DMS 273 (cell line): ENCODE measurements around the gene YTHDF1.
"Not testable (repeated sequence)": the region's sequence is repeated elsewhere in the genome, so short reads cannot be mapped to it uniquely, and the experiment has no call there.

Experiments
- DNase-seq: peaks from one replicate; lab custom pipeline; 2025; ENCODE audit not compliant: unreplicated experiment; lab: John Stamatoyannopoulos, UW

The YTHDF1 gene

DNA sequence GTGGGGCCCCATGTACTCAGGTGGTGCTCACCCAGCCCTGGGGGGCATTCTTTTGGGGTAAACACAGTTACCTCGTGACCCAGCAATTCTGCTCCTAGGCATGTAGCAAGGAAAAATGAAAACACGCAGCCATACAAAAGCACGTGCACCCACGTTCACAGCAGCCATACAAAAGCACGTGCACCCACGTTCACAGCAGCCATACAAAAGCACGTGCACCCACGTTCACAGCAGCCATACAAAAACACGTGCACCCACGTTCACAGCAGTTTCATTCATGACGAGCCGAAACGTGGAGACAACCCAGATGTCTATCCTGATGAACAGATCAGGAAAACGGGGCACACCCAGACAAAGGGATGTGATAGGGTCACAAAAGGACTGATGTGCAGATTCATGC lies 57.1 kb downstream of the YTHDF1 start:
- no peak for DNase-seq

DNA sequence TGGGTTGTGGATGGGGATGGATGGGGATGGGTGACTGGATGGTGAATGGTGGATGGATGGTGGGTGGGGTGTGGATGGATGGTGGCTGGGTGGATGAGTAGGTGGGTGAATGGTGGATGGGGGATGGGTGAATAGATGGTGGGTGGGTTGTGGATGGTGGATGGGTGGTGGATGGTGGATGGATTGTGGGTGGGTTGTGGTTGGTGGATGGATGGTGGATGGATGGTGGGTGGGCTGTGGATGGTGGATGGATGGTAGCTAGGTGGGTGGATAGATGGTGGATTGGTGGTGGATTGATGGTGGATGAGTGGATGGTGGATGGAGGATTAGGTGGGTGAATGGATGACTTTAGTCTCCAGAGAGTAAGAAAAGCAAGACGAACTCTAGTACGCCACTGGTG lies 57.6 kb downstream of the YTHDF1 start:
- no peak for DNase-seq

DNA sequence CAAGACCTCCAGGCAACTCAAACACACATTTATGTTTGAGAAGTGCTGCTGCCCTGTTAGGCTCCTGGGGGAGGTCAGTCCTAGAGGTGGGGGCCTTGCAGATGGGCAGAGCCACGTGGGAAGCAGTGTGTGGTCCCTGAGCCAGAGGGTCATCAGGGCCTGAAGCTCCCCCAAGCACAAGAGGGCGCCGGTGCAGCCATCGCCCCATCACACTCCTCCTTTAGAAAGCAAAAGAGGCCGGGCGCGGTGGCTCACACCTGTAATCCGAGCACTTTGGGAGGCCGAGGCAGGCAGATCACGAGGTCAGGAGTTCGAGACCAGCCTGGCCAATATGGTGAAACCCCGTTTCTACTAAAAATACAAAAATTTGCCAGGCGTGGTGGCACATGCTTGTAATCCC lies 58.5 kb downstream of the YTHDF1 start:
- DNase-seq = not testable (repeated sequence)

DNA sequence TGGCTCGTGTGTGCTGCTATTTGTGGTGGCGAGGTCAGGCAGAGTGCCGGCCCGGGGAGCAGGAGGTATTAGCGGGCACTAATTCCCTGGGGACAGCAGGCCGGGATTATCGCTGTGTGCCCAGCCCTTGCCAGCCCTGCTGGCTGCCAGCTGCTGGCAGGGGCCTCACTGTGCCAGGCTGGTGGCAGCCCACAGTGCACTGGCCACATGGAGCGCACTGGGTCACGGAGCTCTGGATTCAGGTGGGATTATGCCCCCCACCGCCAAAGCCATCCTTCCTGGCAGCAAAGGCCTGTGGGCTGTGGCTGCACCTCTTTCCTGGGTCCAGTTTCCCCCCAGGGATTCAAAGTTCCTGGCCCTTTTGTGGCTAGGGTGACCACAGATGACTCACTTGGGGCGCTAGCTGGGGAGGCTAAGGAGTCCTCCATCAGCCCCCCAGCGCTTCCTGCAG lies 59.7 kb downstream of the YTHDF1 start:
- peak; percentile 49 for DNase-seq

DNA sequence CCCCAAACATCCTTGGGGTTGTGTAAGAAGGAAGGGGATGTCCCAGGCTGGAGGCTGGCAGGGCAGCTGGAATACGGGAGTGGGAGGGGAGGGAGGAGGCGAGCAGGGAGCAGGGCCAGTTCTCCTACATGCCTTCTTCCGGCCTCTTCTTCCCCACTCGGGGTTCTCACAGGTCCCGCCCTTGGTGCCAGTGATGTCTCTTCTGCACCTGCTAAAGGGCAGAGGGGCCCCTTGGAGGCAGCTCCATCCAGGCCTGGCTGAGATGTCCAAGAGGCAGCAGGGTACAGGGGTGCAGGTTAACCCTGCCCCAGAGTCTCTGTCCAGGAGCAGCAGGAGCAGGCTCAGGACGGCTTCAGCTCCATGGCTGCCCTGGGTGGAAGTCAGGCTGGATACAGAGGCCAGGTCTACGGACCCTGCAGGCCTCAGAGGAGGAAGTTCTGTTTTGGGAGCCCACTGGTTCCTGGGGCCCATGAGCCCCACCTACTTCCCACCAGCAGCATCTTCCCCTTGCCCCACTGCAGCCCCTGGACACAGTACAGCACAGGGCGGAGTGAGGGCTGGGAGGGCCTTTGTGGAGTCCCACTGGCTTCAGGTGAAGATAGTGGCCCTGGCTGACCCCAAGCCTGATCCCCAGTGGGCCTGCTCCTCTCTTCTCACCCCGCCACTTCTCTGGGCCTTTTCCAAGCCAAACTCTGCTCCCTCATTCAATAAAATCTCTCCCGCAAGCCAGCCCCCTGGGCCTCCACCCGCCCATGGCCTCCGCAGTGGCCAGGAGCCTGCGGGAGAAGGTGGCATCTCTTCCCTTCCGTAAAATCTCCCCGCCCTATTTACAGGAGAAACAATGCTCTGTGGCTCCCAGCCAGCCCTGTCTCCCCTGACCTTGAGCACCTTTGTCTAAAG lies 60.4 kb downstream of the YTHDF1 start:
- no peak for DNase-seq

DNA sequence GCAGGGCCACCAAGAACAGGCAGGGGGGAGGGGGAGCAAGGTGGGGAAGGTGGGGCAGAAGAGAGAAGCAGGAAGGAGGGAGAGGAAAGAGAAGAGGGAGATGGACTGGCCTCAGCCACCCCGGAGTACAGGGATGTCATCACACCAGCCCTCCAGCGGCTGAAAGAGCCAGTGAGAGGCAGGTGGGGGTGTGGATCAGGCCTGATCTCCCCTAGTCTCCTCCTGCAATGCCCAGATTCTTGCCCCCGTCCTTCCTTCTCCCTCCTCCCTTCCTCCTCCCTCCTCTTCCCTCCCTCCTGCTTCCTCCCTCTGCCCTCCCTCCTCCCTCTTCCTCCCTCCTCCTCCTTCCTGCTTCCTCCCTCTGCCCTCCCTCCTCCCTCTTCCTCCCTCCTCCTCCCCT lies 61.5 kb downstream of the YTHDF1 start:
- DNase-seq = no peak

DNA sequence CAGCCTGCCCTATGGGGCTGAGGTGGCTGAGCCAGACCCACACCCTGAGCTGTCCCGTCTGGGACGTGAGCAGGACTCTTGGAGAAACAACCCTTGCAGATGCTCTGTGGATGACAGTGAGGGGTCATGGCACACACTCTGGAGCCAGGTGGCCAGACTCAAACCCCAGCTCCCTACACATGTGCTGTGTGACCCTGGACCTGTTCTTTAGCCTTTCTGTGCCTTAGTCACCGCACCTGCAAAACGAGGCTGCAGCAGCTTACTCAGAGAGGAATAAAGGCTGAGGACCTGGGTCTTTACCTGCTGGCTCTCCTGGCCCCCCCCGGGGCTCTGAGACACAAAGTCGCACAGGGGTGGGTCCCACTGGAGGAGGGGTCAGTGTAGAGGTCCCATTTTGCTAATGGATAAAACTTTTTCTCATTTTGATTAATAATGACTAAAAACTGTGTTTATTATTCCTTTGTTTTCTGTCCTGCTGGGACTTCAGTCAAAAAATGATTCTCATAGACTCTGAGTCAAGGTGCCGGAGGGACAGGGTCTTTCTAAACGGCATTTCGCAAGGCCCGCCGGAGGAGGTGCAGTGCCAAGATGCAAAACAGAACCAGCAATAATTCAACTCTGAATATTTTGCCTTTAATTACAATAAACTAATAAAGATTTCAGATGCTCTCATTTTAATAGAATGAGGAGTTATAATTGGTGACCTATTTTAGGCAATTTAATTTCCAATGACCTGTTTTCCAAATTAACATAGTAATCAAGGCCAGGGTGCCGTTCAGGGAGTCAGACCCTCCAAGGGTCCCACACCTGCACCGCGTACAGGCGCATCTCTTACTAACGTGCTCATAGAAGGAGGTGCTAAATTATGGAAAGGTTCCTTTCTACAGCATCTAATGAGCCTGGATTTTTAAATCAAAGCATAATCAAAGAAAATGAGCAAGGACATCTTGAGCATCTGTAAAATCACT lies 62.4 kb downstream of the YTHDF1 start:
- no peak for DNase-seq

DNA sequence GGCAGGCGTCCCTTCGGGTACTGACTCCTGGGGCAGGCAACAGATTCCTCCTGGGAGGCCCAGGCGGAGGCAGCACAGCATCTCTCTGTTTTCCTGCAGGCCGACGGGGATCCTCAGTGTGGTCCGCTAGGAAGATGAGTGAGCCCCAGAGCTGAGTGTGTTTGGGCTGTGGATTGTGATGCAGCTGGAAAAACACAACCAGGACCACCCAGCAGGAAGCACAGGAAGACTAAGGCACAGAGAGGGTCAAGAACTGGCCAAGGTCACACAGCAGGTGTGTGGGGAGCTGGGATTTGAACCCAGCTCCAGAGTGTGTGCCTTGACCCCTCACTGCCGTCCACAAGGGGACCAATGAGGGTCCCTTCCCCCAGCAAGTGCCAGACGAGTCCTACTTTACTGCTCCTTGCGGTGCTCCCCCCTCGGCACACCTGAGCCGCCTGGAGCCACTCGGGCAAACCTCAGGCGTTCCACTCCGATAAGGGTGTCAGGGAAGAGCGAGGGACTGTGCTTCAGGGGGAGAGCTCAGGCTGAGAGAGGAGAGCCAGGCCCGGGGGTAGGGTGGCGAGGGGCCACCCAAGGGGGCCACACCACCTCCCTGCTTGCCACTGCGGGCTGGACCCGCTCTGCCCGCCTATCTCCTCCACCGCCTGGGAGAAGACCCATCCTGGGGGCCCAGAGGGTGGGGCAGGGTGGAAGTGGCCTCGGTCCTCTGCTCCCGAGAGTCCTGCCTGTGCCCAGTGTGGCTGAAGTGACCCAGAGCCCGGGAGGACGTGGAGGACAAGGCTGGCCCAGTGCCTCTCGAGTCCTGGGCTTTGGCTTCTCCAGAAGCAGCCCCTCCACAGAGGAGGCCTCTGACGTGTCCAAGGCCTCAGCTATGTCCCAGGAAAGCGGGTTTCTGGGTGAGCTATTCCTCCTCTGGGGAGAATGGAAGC lies 63.3 kb downstream of the YTHDF1 start:
- no peak for DNase-seq

DNA sequence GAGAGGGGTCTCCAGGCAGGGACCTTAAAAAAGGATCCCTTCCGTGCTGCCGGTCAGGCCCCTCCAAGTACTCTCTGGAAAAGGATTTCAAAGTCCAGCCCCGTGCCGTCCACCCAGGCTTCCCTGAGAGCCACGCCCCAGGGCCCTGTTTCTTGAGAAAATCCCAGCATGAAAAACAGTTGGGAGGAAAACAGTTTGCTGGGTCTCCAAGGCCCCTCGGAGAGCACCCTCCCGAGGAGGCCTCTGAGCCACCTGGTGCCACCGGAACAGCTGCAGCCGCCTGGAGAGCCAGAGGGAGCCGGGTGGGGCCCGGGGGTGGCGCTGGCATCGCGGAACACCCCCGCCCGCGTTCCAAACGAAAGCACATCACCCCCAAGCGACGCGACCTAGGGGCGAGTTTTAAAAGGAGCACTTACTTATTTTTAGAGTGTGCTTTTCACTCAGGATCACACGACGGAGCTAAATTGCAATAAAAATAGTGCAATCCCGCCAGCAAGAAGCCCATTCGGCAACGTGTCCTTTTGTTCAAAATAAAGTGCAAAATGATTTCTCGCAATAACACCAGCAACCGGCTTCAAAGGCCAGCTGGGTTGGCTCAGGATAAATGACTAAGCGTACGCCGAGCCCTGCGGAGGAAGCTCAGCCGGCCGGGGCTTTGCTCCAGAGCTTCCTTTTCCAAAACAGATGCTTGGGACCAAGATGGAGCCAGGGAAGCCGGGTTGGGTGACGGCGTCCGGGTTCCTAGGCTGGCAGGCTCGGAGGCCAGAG lies 64.2 kb downstream of the YTHDF1 start:
- peak; percentile 70 for DNase-seq

DNA sequence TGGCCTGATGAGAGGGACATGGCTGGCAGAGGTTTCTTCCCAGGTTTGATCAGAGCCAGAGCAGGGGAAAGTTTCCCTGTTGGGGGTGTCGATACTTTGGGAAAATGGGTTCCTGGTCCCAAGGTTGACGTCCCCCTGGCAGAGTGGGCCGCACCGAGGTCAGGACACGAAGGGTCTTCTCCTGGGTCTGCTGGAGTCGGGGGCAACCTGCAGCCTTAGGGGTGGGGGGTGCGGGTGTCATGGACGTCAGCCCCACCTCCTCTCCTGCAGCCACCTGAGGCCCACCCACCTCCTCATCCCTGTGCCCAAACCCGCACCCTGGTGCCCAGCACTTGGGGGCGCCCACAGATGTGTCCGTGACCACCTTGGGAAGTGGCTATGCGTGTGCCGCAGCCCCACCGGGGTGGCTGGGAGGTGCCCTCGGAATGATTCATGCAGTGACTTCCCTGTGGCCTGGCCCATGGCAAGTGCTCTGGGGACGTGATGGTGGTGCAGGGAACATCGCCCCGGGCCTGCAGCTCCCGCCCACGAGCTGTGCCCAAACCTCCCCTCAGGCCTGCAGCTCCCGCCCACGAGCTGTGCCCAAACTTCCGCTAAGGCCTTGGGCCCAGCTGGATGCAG lies 64.9 kb downstream of the YTHDF1 start:
- no peak for DNase-seq

DNA sequence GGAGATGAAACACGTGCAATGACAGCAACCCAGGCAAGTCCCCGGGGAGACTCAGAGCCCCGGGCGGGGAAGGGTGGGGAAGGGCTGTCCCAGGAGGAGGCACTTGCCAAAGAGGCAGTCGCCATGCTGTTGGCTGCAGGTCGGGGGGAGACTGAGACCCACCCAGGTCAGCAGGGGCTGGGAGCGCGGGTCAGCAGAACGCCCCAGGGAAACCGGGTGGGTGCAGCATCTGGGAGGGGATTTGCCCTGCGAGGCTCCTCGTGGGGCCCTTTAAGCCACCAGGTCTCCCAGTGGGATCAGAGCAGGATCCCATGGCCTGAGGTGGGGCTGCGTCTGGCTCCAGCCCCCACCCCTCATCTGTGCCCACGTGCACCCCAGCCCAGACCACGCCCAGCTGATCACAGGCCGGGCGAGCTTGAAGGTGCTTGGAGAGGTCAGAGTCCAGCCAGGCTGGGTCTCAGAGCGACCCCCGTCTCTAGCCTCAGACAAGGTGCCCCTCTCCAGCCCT lies 65.5 kb downstream of the YTHDF1 start:
- DNase-seq = no peak

DNA sequence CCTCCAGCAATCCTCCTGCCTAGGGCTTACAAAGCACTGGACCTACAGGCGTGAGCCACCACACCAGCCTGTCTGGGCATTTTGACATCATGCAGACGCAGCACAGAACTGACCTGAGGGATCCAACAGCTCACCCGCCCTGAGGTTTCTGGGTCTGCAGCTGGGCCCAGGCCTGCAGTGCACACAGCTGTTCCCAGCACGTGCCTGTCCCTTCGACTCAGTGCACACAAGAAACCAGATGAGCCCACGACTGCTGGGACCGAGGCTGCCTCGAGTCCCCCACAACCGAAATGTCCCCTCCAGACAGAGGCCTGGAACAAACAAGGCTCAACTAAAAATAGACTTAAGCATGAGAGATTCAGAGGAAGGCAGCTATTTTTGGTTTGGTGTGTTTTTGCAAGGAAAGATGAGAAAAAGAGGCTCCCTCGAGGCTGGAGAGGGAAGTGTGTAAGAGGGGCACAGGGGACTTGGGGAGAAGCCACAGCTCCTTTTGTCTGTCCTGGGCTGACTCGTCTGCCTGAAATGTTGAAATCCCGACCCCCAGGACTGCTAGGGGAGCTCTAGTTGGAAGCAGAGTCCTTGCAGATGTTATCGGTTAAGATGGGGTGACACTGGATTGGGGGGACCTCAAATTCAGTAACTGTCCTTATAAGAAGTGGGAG lies 66.3 kb downstream of the YTHDF1 start:
- no peak for DNase-seq

DNA sequence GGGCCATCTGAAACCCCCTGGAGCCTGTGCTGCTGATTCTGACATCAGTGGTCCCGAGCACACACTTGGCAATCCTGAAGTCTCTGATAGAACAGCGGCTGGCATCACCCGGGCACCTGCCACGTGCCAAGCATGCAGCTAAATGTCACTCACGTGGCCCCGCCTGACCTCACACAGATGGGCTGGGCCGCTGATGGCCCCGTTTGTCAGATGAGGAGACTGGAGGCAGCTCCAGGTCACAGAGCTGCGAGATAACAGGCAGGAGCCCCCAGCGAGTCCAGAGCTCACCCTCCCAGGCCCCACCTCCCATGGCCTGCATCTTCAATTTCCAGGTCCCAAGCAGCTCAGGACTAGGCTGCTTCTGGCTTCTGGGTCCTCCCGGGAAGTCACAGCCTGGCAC lies 67.2 kb downstream of the YTHDF1 start:
- DNase-seq = no peak

DNA sequence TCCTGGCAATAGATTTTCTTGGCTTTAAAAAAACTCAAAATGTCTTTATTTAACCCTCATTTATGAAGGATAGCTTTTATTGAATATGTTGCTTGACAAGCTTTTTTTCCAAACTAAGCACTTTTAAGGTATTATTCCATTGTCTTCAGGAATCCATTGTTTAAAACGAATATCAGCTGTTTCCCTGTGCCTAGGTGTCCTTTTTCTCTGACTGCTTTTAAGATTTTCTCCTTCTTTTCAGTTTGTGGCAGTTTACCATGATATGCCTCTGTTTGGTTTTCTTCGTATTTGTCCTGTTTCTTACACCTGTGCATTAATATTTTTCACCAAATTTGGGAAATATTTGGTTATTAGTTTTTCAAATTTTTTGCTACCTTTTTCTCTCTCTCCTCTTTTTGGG lies 68.4 kb downstream of the YTHDF1 start:
- DNase-seq = no peak
